ENCODE measurements around the gene IDUA.

The IDUA gene

GRCh38 chr4:1001561-1002130, 14.8 kb downstream of the IDUA start:
- no peak for DNase-seq (ENCODE audit: low read depth)

DNA sequence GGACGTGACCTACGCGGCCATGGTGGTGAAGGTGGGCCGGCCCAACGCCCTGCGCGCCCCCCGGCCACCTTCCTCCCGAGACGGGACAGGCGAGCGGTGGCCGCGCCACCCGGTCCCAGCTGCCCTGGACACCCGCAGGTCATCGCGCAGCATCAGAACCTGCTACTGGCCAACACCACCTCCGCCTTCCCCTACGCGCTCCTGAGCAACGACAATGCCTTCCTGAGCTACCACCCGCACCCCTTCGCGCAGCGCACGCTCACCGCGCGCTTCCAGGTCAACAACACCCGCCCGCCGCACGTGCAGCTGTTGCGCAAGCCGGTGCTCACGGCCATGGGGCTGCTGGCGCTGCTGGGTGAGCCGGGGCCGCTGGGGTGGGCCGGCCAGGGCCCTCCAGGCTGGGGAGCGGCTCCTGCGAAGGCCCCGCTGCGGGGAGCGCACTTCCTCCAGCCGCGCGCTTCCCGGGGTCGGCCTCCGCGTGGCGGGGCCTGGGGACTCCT, 15.3 kb downstream of the IDUA start:
- no peak for DNase-seq (ENCODE audit: low read depth)

DNA sequence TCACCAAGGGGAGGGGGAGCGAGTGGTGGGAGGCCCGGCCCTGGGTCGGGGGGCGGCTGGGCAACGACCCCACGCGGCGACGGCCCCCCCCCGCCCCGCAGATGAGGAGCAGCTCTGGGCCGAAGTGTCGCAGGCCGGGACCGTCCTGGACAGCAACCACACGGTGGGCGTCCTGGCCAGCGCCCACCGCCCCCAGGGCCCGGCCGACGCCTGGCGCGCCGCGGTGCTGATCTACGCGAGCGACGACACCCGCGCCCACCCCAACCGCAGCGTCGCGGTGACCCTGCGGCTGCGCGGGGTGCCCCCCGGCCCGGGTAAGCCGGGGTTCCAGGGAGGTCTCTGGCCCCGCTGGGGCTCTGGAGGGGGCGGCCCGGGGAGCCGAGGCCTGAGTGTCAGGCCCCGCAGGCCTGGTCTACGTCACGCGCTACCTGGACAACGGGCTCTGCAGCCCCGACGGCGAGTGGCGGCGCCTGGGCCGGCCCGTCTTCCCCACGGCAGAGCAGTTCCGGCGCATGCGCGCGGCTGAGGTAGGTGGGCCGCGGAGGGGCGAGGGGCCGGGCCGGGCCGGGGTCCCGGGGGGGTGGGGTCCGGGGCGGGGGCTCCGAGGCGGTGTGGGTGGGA, 15.9 kb downstream of the IDUA start:
- DNase-seq (ENCODE audit: low read depth): no peak

DNA sequence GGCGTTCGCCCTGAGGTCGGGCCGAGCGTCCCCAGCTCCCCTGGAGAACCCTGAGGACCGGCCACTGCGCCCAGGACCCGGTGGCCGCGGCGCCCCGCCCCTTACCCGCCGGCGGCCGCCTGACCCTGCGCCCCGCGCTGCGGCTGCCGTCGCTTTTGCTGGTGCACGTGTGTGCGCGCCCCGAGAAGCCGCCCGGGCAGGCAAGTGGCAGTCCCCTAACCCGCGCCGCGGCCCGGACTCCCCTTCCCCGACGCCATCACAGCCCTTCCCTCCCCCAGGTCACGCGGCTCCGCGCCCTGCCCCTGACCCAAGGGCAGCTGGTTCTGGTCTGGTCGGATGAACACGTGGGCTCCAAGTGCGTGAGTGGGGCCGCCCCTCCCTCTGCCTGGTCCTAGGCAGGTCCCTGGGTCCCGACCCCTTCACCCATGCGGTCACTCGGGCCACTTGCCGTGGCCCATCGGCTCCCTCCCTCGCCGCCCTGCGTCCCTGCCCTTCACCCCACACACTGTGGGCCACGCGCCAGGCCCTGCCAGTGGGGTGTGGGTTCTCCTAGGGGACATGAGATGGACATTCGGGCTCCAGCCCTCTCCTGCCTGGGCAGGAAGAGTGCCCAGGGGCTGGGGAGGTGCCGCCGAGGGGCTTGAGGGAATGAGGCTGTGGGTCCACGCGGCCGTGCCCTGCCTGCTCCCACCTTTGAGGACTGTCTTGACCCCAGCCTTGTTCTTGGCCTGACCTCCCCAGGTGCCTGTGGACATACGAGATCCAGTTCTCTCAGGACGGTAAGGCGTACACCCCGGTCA, 16.6 kb downstream of the IDUA start:
- no peak for DNase-seq (ENCODE audit: low read depth)

DNA sequence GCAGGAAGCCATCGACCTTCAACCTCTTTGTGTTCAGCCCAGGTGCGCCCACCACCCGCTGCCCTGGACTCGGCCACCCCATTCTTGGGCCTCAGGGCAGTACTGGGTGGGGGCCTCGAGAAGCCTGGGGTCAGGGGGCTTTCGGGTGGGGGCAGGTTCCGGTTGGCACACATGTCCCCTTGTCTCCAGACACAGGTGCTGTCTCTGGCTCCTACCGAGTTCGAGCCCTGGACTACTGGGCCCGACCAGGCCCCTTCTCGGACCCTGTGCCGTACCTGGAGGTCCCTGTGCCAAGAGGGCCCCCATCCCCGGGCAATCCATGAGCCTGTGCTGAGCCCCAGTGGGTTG, 17.2 kb downstream of the IDUA start:
- DNase-seq (ENCODE audit: low read depth): no peak

GRCh38 chr4:1004557-1005485, 18.0 kb downstream of the IDUA start:
- DNase-seq (ENCODE audit: low read depth): no peak

- DNase-seq (ENCODE audit: low read depth): no peak
These were observed 20.0 kb downstream of the IDUA start for GRCh38 chr4:1006856-1007255.

DNA sequence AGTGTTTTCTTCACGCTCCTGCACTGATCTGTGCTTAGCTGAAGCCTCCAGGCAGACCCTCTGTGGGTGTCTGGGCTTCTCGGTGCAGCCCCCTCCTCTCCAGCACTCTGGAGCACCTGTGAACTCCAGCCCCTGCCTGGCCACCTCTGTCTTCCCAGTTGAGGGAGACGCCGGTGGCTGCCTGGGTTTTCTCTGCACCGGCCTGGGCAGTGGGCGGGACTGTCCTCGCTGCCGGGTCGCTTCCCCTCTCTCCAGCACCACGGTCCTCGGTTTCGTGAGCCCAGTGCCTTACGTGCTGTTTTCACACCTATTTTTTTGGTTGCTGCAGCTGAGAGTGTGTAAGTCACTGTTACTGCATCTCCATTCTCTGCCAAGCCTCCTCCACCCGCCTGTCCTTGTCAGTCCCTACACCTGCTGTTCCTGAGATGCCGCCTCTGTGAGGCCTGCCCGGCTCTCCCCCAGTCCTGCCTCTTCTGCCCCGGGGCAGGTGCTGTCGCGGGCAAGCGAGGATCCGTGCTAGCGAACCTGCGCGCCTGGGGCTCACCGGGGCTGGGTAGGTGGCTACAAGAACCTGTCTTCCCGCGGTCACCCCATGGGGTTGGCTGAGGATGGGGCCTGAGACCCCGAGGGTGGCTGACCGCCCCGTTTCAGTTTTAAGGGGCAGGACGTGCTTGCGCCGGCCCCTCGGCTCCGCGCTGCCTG, 22.1 kb downstream of the IDUA start:
- no peak for DNase-seq (ENCODE audit: low read depth)

DNA sequence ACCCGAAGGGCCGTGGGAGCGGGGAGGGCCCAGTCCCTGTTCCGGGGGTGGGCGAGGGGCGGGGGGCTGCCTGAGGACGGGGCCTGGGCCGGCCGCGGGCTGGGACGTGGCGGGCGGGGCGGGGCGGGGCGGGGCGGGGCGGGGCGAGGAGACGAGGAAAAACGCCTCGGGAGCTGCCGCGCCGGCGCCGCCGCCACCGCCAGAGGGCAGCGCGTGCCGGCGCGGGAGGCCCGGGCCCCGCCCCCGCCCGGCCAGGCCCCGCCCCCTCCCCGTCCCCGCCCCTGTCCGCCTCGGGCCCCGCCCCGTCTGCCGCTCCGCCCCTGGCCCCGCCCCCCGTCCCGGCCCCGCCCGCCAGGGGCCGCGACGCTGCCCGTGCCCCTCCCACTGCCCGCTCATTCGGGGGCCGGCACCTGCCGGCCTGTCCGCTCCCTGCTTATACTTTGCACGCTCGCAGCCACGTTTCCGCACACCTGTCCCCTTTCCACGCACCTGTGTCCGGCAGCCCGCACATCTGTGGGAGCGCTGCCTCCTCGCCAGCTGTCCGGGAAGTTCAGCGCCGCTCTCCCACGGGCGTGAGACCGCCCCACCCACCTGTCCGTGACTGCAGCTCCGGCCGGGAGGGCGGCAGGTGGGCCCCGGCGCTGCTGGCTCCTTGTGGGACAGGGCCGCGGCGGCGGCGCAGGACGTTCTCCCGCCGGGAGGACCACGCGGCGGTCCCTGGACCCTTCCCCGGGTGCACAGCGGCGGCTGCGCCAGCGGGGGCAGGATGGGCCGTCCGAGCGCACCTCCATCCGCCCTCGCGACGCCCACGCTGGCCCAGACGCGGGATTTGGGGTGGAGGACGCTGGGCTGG, 22.9 kb downstream of the IDUA start:
- DNase-seq (ENCODE audit: low read depth): peak; percentile 60

DNA sequence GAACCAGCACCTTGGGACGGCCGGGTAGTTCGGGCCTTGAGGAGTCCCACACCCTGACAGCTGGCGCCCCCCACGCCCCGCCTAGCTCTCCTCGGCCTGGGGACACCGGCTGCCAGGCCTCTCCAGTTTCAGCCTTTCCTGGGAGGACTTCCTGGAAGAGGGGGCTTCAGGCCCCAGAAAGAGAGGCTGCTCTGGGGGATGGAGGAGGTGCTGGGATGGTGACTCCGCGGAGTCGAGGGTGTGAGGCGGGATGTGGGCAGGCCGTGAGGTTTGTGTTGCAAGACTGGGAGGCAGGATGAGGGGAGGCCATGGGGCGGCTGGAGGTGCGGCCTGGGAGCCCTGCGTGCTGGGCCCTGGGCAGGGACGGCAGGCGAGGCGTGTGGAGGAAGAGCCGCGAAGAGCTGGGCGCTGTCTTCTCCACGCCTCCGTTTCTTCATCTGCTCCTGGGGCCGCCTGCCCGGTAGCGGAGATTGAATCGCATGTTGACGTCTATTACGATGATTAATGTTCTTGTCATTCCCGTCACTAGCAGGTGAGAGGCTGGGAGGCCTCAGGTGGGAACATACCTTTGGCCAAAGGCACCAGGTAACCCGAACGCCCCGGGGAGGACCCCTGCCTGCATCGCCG, 23.7 kb downstream of the IDUA start:
- peak; percentile 54 for DNase-seq (ENCODE audit: low read depth)

DNA sequence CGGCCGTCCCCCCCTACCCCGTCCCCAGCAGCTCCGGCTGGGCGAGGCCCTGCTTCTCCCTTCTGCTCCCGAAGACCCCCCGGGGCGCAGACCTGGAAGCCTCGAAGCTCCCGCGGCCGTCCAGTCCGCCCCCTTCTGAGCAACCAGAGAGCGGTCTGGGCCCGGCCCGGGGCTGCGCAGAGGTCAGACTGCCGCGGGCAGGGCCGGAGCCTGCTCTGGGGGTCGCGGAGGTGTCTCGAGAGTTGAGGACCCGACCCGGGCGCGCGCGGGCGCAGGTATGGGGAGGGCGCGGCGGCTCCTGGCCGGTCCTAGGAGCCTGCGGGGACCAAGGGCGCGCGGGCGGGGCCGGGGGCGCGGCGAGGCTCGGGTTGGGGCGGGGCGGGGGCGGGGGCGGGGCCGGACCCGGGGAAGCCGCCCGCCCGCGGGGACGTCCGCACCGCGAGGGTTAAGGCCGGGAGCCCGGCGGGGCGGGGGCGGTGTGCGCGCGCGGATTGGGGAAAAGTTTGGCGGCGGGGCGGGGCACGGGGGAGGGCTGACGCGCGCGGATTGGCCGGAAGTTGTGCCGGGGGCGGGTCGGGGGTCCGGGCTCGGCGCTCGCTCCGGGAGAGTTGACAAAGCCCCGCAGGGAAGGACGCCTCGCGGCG, 24.3 kb downstream of the IDUA start, which contains the start of gene FGFRL1:
Gene FGFRL1 (plus strand): TSS at position 605 of the 644 bp plus-strand sequence. CDS start 860 bp downstream, outside the sequence.
- DNase-seq (ENCODE audit: low read depth): peak; percentile 88

DNA sequence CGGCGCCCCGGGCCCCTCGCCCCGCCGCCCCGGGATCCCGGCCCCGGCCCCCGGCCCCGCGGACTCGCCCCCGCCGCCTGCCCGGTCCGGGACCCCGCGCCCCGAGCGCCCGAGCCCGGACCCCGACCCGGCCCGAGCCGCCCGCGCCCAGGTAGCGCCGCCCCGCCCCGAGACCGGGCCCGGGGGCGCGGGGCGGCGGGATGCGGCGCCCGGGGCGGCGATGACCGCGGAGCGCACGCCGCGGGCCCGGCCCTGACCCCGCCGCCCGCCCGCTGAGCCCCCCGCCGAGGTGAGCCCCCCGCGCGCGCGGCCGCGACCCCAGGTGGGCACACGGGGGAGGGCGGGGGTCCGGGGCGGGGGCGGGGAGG, 24.8 kb downstream of the IDUA start:
- no peak for DNase-seq (ENCODE audit: low read depth)

DNA sequence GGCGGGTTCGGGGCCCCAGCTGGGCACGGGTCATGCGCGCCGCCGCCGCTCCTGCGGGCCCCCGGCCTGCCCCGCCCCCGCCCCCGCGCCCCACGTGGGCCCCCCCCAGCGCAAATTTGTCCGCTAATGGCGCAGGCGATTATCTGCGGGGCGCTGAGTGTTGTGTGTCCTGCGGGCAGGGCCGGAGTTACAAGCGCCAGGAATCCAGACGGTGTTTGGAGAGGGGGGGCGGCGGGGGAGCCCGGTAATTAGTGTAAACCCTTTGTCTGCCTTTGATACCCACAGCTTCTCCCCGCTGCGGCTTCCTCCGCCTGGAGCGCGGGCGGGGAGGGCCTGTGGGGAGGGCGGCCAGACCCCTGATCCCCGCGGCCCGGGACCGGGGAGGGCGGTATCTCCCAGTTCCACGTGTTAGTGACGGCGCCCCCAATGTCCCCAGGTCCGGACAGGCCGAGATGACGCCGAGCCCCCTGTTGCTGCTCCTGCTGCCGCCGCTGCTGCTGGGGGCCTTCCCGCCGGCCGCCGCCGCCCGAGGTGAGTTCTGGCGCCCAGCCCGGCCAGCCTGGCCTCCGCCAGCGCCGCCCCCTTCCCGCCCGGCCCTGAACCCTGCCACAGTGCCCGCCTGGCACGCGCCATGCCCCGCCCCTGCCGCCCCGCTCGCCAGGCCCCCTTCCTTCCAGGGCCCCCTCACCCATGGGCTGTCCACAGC, 25.3 kb downstream of the IDUA start:
- DNase-seq (ENCODE audit: low read depth): no peak

DNA sequence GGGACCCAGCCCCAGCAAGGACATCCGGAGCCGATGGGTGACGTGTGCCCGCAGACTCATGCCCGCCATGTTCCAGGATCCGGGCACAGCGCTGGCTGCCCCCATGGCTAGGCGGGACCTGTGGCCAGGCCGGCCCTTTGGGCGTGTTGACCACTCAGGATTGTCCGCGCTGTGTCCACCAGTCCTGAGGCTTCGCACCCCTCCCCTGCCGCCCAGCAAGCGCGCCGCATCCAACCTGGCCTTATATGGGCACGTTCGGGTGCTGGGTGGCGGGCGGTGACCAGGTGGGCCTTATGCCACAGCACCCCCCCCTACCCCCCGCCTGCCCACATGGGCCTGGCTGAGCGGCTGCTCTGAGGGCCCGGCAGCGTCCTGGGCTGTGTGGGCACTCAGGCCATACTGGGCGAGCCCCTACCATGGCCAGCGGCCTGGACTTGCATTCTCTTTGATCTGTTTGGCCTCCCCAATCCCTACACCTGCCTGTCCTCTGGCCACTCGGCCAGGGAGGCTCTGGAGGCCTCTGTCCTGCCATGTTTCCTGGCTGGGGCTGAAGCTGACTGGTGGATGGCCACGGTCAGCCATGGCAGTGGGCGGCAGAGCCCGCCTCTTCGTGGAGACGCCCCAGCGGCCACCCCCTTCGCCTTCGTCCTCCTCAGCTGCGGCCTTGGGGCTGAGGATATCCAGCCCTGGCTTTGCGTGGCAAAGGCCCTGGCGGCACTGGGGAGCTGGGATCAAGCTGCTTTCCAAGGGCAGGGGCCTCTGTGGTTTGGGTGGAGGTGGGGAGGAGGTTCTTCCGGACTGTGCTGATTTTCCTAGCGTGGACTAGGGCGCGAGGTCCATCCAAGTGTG, 26.6 kb downstream of the IDUA start:
- DNase-seq (ENCODE audit: low read depth): no peak

DNA sequence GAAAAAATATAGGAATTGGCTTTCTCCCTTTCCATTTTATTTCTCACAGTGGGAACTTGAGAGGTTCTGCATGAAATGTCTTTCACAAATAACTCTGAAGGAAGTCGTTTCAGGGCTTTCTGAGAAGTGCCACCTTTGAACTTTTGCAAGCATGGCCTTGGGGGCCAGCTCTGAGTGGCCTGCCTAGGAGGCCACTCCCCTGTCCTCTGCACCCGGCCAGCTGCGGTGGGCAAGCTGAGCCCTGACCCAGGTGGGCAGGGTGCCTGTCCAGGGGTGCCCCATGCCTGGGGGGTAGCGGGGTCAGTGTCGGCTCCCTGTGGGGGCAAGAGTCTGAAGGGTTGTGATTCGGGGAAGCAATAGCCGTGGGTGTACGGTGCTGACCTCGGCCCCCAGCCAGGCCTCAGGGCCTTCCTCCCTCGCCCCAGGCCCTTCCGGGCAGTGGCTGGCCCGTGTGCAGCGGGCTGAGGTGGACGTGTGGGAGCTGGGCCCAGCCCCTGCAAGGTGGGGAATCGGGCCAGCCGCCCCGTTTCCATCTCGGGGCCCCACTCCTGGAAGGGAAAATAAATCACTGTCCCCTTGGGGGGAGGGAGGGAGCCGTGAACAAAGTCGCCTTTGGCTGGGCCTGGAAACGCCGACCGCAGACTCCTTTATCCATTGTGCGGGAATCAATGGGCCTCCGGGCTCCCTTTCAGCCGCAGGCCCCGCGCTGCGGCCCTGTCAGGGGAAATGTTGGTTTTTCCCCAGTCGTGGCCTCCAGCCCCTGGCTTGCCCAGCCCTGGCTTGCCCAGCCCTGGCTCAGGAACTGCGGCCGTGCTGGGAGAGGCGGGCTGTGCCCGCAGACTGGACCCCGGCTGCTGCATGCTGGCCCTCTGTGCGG, 27.7 kb downstream of the IDUA start:
- no peak for DNase-seq (ENCODE audit: low read depth)

GRCh38 chr4:1015179-1015578, 28.3 kb downstream of the IDUA start:
- no peak for DNase-seq (ENCODE audit: low read depth)

GRCh38 chr4:1015746-1016145, 28.9 kb downstream of the IDUA start:
- no peak for DNase-seq (ENCODE audit: low read depth)
